ENCODE results near the gene PPFIBP1.

DNA sequence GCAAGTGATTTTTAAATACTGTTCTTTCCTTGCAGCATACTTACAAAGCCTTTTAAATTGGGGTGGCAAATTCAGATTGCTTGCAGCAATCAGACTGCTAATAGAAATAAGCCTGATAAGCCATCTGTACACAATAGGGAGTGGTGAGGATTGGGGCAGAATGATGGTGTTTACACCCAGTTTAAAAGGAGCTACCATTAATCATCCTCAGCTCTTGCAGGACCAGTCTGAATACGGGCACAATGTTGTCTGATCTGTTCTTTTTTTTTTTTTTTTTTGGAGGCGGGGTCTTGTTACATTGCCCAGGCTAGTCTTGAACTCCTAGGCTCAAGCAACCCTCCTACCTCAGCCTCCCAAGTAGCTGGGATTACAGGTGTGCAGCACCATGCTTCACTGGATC, 122.1 kb downstream of the PPFIBP1 start:
- TF ChIP-seq HCFC1 (IDR thresholded peaks at IDR 0.05; ENCODE audit: low read depth, low read length), result no peak
- TF ChIP-seq MGA (IDR thresholded peaks at IDR 0.05), result no peak
- TF ChIP-seq ZNF197 (CRISPR knock-in tag; IDR thresholded peaks at IDR 0.05; ENCODE audit: low read depth), result no peak
- TF ChIP-seq REST (IDR thresholded peaks at IDR 0.05; ENCODE audit: borderline replicate concordance), result no peak
- TF ChIP-seq REST (CRISPR knock-in tag; IDR thresholded peaks at IDR 0.05; ENCODE audit: low read depth), result no peak
- no peak for TF ChIP-seq EZH2 (IDR thresholded peaks at IDR 0.05; ENCODE audit: borderline replicate concordance, low read depth, low read length)
- no peak for TF ChIP-seq LEF1 (IDR thresholded peaks at IDR 0.05)
- no peak for TF ChIP-seq FOXM1 (IDR thresholded peaks at IDR 0.05; ENCODE audit: low read depth)
- TF ChIP-seq FOXM1 (CRISPR knock-in tag; IDR thresholded peaks at IDR 0.05; ENCODE audit: low read depth), result no peak

Data from K562 (cell line).